Astrocyte of the spinal cord (primary cell): ENCODE measurements around the gene LPAR3.

ENCODE experiments used
- DNase-seq: peaks from one replicate; pipeline ENCODE4 v3.0.0; 2011; ENCODE audit warnings: low read depth, low spot score
- H3K4me3 ChIP-seq: 2 replicates; pipeline ENCODE4 v1.5.1; 2011; ENCODE audit warnings: low read depth, mild to moderate bottlenecking, low read length, moderate library complexity
- in situ Hi-C: cut with HindIII; loops from 2 replicates; pipeline ENCODE4 v1.10.0; 2017; ENCODE audit warnings: low sequenced_read_pairs
- TF ChIP-seq, protein P1 (sequence below): IDR thresholded peaks from 2 replicates; pipeline ENCODE4 v1.5.1; 2012; ENCODE audit warnings: low read depth, mild to moderate bottlenecking, low read length, inconsistent platforms

Gene LPAR3

DNA sequence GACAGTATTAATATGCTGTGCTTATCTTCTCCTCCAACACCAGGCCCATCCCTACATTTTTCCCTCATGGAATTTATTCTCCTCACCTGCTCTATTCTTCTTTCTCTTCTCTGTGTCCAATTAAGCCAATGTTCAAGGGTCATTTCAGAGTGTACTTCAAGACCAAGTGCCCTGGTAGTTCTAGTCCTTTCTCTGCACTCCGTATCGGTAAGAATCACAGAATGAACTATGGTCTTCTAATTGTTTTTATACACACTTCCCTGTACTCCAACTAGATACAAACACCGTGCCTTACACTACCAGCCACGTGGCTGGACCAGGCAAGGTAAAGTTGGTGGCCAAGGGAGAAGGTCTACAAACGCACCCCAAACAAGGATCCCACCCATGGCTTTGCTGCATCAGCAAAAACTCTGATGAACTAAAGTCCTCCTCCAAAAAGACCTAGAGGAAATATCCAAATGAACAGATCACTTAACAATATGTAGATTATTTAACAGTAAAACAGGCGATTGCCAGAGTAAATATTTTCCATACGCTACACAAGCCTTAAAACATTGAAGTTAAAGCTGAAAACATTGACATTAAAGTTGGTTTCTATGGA lies 40.1 kb upstream of the LPAR3 start:
- DNase-seq = no peak
- TF ChIP-seq, protein P1, sequence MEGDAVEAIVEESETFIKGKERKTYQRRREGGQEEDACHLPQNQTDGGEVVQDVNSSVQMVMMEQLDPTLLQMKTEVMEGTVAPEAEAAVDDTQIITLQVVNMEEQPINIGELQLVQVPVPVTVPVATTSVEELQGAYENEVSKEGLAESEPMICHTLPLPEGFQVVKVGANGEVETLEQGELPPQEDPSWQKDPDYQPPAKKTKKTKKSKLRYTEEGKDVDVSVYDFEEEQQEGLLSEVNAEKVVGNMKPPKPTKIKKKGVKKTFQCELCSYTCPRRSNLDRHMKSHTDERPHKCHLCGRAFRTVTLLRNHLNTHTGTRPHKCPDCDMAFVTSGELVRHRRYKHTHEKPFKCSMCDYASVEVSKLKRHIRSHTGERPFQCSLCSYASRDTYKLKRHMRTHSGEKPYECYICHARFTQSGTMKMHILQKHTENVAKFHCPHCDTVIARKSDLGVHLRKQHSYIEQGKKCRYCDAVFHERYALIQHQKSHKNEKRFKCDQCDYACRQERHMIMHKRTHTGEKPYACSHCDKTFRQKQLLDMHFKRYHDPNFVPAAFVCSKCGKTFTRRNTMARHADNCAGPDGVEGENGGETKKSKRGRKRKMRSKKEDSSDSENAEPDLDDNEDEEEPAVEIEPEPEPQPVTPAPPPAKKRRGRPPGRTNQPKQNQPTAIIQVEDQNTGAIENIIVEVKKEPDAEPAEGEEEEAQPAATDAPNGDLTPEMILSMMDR = no peak
- H3K4me3 ChIP-seq = no peak overlapping the region
- in situ Hi-C loops = no loop called here

DNA sequence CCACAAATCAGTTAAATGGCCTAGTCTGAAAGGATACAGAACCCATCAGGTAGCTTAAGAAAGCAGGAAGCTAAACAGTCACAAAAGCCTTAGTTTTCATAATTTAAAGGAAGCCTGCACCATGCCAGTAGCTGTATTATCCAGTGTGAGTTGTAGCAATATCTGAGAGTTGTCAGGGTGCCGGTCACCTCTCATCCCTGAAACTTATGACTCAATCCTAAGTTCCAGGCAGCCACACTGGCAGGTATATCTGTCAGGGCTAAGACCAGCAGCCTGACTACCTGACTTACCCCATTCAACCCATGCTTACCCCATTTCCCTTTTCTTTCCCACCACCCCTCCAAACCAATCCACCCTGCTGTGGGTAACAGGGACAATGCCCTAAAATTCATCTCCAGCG lies 37.8 kb upstream of the LPAR3 start:
- no peak for DNase-seq
- in situ Hi-C loops = no loop called here
- no peak overlapping the region for H3K4me3 ChIP-seq
- TF ChIP-seq, protein P1 = no peak

DNA sequence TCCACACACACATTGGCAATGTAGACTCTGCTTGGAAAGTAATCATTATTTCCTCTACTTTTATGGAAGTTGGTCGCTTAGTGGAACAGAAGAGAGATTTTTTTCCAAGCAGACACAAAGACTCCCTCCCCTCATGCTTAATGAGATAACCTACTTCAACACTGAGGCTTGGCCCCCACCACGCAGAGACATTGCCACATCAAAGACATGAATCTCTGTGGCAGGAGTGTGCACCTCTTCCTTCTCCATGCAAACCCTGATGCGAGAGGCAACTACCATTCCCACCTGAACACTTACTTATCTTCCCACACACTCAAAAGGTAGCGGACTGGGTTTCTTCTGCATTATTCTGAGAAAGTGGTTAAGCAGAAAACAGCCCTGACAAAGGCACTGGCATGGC lies 37.3 kb upstream of the LPAR3 start:
- in situ Hi-C loops = no loop called here
- TF ChIP-seq, protein P1 = no peak
- no peak for DNase-seq
- H3K4me3 ChIP-seq = no peak overlapping the region

DNA sequence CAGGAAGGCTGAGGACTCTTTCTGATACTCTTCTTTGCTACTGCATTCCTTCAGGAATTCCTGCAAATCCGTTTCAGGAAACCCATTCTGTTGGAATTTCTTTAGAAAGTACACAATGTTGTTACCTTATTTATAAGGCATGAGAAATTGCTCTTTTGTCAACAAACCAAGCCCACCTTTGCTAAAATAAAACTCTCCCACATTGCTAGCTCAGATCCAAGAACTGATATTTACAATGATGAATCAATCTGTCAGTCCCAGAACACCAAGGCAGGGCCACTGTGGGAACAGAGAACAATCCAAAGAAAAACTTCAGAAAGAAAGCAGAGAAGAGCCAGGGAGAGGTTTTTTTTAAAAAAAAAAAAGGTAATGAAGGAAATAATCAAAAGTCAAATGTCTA lies 36.6 kb upstream of the LPAR3 start:
- DNase-seq = no peak
- no peak overlapping the region for H3K4me3 ChIP-seq
- in situ Hi-C loops = no loop called here
- TF ChIP-seq, protein P1 = no peak

DNA sequence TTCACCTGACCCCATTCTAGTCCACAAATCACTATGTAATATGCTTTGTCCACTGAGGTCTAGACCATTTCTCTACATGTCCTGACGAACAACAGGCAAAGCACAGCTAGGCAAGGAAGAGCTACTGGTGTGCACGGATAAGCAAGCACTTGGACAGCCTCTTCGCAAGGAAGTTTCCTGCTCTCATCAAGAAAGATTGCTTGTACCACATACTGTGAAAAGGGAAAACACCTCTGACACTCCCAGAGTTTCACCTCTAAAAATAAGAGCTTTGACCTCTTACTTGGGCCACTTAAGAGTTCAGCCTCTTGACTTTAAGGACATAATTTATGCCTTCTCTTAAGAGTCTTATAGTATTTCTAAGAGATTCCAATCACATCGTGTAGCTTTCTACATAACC lies 36.0 kb upstream of the LPAR3 start:
- in situ Hi-C loops = no loop called here
- TF ChIP-seq, protein P1 = no peak
- no peak for DNase-seq
- H3K4me3 ChIP-seq = no peak overlapping the region

DNA sequence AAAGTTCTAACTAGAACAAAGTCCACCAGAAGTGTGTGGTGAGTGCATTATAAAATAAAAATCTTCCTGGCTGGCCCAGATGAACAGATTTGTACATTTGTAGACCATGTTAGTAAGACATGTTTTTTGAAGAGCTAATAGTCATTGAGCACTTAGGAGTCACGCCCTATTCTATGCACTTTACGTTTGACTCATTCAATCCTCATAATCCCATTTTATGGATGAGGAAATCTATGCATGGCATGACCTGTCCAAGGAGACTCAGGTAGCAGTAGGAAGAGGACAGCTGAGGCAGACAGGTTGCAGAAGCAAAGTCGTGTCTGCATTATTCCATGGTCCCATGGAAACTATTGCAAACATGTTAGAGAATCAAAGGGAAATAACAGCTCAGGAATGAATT lies 30.3 kb upstream of the LPAR3 start:
- TF ChIP-seq, protein P1 = no peak
- in situ Hi-C loops = no loop called here
- no peak overlapping the region for H3K4me3 ChIP-seq
- no peak for DNase-seq

DNA sequence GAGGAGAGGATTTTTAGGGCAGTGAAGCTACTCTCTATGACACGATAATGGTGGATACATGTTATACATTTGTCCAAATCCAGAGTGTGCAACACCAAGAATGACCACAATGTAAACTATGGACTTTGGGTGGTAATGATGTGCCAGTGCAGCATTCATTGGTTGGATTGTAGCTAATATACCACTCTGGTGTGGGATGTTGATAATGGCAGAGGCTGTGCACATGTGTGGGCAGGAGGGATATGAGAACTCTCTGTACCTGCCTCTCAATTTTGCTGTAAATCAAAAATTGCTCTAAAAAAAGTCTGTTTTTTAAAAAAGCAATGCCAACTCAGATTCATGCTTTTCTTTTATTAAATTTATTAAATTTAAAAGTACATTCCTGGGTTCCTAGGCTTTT lies 27.2 kb upstream of the LPAR3 start:
- DNase-seq = no peak
- H3K4me3 ChIP-seq = no peak overlapping the region
- in situ Hi-C loops = no loop called here
- TF ChIP-seq, protein P1 = no peak
